IMR-90 (cell line): Measurements from ENCODE around the gene SNAPC4.

ENCODE experiments used
- BHLHE40 ChIP-seq: fragments of 150-350 bp; IDR thresholded peaks from 2 replicates; pipeline ENCODE4 v1.6.1; 2016; ENCODE audit warnings: mild to moderate bottlenecking, low read depth, low read length
- CEBPB ChIP-seq: IDR thresholded peaks from 2 replicates; pipeline ENCODE4 v1.6.1; 2012; ENCODE audit warnings: low read depth, low read length, improper control_type of control experiment
- CHD1 ChIP-seq: IDR thresholded peaks from 2 replicates; pipeline ENCODE4 v1.6.1; 2012; ENCODE audit warnings: low read depth, low read length, improper control_type of control experiment
- CTCF ChIP-seq: conservative IDR thresholded peaks from 2 replicates; pipeline ENCODE4 v1.5.1; 2012; ENCODE audit warnings: mild to moderate bottlenecking, low read depth, low read length, improper control_type of control experiment
- FOS ChIP-seq: fragments of 150-350 bp; IDR thresholded peaks from 2 replicates; pipeline ENCODE4 v1.6.1; 2016; ENCODE audit warnings: low read depth, low read length
- MAFK ChIP-seq: IDR thresholded peaks from 2 replicates; pipeline ENCODE4 v1.6.1; 2012; ENCODE audit warnings: low read depth, low read length, improper control_type of control experiment
- MXI1 ChIP-seq: IDR thresholded peaks from 2 replicates; pipeline ENCODE4 v1.6.1; 2012; ENCODE audit warnings: low read depth, mild to moderate bottlenecking, low read length, moderate library complexity, borderline replicate concordance
- NFE2L2 ChIP-seq: fragments of 150-350 bp; IDR thresholded peaks from 2 replicates; pipeline ENCODE4 v1.6.1; 2016; ENCODE audit warnings: low read depth, mild to moderate bottlenecking, low read length
- POLR2A ChIP-seq: IDR thresholded peaks from 2 replicates; pipeline ENCODE4 v1.6.1; 2012; ENCODE audit warnings: mild to moderate bottlenecking, low read depth, low read length
- RAD21 ChIP-seq: IDR thresholded peaks from 2 replicates; pipeline ENCODE4 v1.6.1; 2012; ENCODE audit warnings: low read length, improper control_type of control experiment
- RCOR1 ChIP-seq: IDR thresholded peaks from 2 replicates; pipeline ENCODE4 v1.6.1; 2012; ENCODE audit warnings: mild to moderate bottlenecking, low read length, improper control_type of control experiment; ENCODE audit not compliant: insufficient replicate concordance
- RFX5 ChIP-seq: IDR thresholded peaks from 2 replicates; pipeline ENCODE4 v1.8.0; 2012; ENCODE audit warnings: low read depth, mild to moderate bottlenecking, low read length, moderate library complexity
- SMC3 ChIP-seq: fragments of 150-350 bp; IDR thresholded peaks from 2 replicates; pipeline ENCODE4 v1.6.1; 2016; ENCODE audit warnings: low read depth, mild to moderate bottlenecking, antibody characterized with exemption, low read length, moderate library complexity
- TF ChIP-seq, protein P1 (sequence below): fragments of 150-350 bp; IDR thresholded peaks from 2 replicates; pipeline ENCODE4 v1.6.1; 2017; ENCODE audit warnings: mild to moderate bottlenecking, antibody characterized with exemption, low read length, low read depth

GRCh38 chr9:136448655-136449054 is 48.7 kb upstream of the SNAPC4 start:
- no peak for TF ChIP-seq CEBPB
- TF ChIP-seq CTCF: no peak
- no peak for TF ChIP-seq FOS
- TF ChIP-seq POLR2A: no peak
- no peak for TF ChIP-seq BHLHE40
- no peak for TF ChIP-seq SMC3
- TF ChIP-seq RAD21: no peak
- no peak for TF ChIP-seq MXI1
- no peak for TF ChIP-seq RCOR1
- TF ChIP-seq, protein P1, sequence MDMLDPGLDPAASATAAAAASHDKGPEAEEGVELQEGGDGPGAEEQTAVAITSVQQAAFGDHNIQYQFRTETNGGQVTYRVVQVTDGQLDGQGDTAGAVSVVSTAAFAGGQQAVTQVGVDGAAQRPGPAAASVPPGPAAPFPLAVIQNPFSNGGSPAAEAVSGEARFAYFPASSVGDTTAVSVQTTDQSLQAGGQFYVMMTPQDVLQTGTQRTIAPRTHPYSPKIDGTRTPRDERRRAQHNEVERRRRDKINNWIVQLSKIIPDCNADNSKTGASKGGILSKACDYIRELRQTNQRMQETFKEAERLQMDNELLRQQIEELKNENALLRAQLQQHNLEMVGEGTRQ: no peak
- TF ChIP-seq MAFK: no peak
- TF ChIP-seq CHD1: no peak
- no peak for TF ChIP-seq RFX5
- no peak for TF ChIP-seq NFE2L2
